Natural killer cell (primary cell): Measurements from ENCODE around the gene MXD3. TPM values are rescaled to one million over a fixed set of nuclear protein-coding genes. Genes with fewer than 3 reads are reported as not detected.
"Not testable (repeated sequence)": the region's sequence is repeated elsewhere in the genome, so short reads cannot be mapped to it uniquely, and the experiment has no call there.

ENCODE experiments used
- ATAC-seq, 3 donors: fragments of 150-1000 bp in 2 of 3; fragments of 200-7000 bp in 1 of 3; cut with Tn5 transposase; 1 replicate in 1 of 3; 2 replicates in 2 of 3; pipeline ENCODE4 v1.10.0; 2021; ENCODE audit warnings: mild to moderate bottlenecking in 2 of 3, moderate library complexity in 2 of 3
- DNase-seq, 2 donors: peaks; one replicate each; pipeline versions ENCODE4 v3.0.0 to v3.0.0-alpha.2; 2013 to 2021; ENCODE audit warnings: mixed read lengths in 1 of 2
- H3K27ac ChIP-seq: one replicate; pipeline ENCODE4 v1.5.1; 2013; ENCODE audit warnings: mild to moderate bottlenecking, low read length
- H3K27me3 ChIP-seq: one replicate; pipeline ENCODE4 v1.6.1; 2013; ENCODE audit warnings: low read length; ENCODE audit not compliant: control insufficient read depth, insufficient read depth
- H3K36me3 ChIP-seq: one replicate; pipeline ENCODE4 v1.6.1; 2013; ENCODE audit warnings: low read length; ENCODE audit not compliant: control insufficient read depth, insufficient read depth
- H3K4me1 ChIP-seq: one replicate; pipeline ENCODE4 v1.6.1; 2013; ENCODE audit warnings: low read length; ENCODE audit not compliant: control insufficient read depth, insufficient read depth
- H3K4me3 ChIP-seq: one replicate; pipeline ENCODE4 v1.5.1; 2013; ENCODE audit warnings: low read length
- H3K9me3 ChIP-seq: one replicate; pipeline ENCODE4 v1.6.1; 2013; ENCODE audit warnings: low read length; ENCODE audit not compliant: control insufficient read depth, insufficient read depth
- H3K27ac Mint-ChIP-seq, 2 donors: one replicate each; pipeline ENCODE4 v1.8.0; 2022; ENCODE audit warnings: mild to moderate bottlenecking in 2 of 2, mixed read lengths in 2 of 2, moderate library complexity in 1 of 2
- H3K27me3 Mint-ChIP-seq, 2 donors: one replicate each; pipeline ENCODE4 v1.8.0; 2022; ENCODE audit warnings: low read depth in 2 of 2, mixed read lengths in 2 of 2
- H3K36me3 Mint-ChIP-seq: one replicate; pipeline ENCODE4 v1.8.0; 2022; ENCODE audit warnings: mixed read lengths
- H3K4me1 Mint-ChIP-seq, 2 donors: one replicate each; pipeline ENCODE4 v1.8.0; 2022; ENCODE audit warnings: mixed read lengths in 2 of 2
- H3K4me3 Mint-ChIP-seq: one replicate; pipeline ENCODE4 v1.8.0; 2022; ENCODE audit warnings: mild to moderate bottlenecking, moderate library complexity, mixed read lengths
- H3K9me3 Mint-ChIP-seq, 2 donors: one replicate each; pipeline ENCODE4 v1.8.0; 2022; ENCODE audit warnings: mixed read lengths in 2 of 2
- CTCF ChIP-seq: fragments of 200-600 bp; IDR thresholded peaks from one replicate; pipeline ENCODE4 v1.8.0; 2022; ENCODE audit warnings: antibody characterized with exemption
- WGBS: methylation state at CpG from one replicate; pipeline ENCODE4 v1.1.7; 2013; ENCODE audit warnings: missing lambda C conversion rate; ENCODE audit not compliant: insufficient coverage; 5-methylcytosine and 5-hydroxymethylcytosine counted together
- intact Hi-C: fragments of 100-400 bp; cut with micrococcal nuclease; formaldehyde crosslinking; loops from one replicate; pipeline ENCODE4 v1.14.2; 2022
- total RNA-seq, 4 donors: library from RNA; stranded (reverse); fragments of 120-200 nt in 1 of 4; gene quantifications; one replicate each; pipeline versions ENCODE4 v1.2.3 to v1.2.4, GENCODE V29; 2013 to 2022

MXD3 gene
- total RNA-seq, 3 donors from 2014 or later (not counting 1 experiment from before 2014, with no cell fraction given) = 10.9 to 15.0 (median 15.0) TPM

GRCh38 chr5:177307544-177308363 lies 3.9 kb downstream of the MXD3 start:
- H3K27ac ChIP-seq = peak overlapping the region; percentile 44

GRCh38 chr5:177306674-177307543 lies 4.8 kb downstream of the MXD3 start:
- ATAC-seq (peak in 1 of 3 donors; percentile 37), DNase-seq (peak in 1 of 2 donors; percentile 48)
- H3K36me3 ChIP-seq = peaks cover 25% of the 10 kb centered on the region
- no peaks in the 10 kb centered on the region for H3K9me3 ChIP-seq
- Mint-ChIP-seq H3K4me1 (peaks cover 60 to 76% of the 10 kb centered on the region in 2 donors), H3K9me3 (no peaks in the 10 kb centered on the region), H3K36me3 (no peaks in the 10 kb centered on the region), H3K4me3 (peak overlapping the region; percentile 76), H3K27ac (peak overlapping the region; percentile 66 to 89), H3K27me3 (no peaks in the 10 kb centered on the region)
- 71% methylated on average over 15 of the region's 15 CpGs for WGBS
- peak overlapping the region; percentile 20 for H3K4me3 ChIP-seq
- intact Hi-C loops = no loop called here
- H3K4me1 ChIP-seq = peaks cover 90% of the 10 kb centered on the region
- TF ChIP-seq CTCF = no peak
- H3K27me3 ChIP-seq = no peaks in the 10 kb centered on the region
- H3K27ac ChIP-seq = peak overlapping the region; percentile 44

More at GRCh38 chr5:177307544-177308363, 3.9 kb downstream of the MXD3 start:
- Histone ChIP-seq H3K27me3 (no peaks in the 10 kb centered on the region), H3K36me3 (peaks cover 24% of the 10 kb centered on the region), H3K4me3 (peak overlapping the region; percentile 20), H3K9me3 (no peaks in the 10 kb centered on the region), H3K4me1 (peaks cover 89% of the 10 kb centered on the region)
- H3K27ac Mint-ChIP-seq = peak overlapping the region; percentile 66 to 89
- peaks cover 55 to 77% of the 10 kb centered on the region in 2 donors for H3K4me1 Mint-ChIP-seq
- TF ChIP-seq CTCF = no peak
- H3K36me3 Mint-ChIP-seq = no peaks in the 10 kb centered on the region
- no peak for DNase-seq
- no peak for ATAC-seq
- no peaks in the 10 kb centered on the region for H3K9me3 Mint-ChIP-seq
- intact Hi-C loops = no loop called here
- H3K4me3 Mint-ChIP-seq = peak overlapping the region; percentile 28
- no peaks in the 10 kb centered on the region for H3K27me3 Mint-ChIP-seq
- 80% methylated on average over 43 of the region's 43 CpGs for WGBS

GRCh38 chr5:177306103-177306640 lies 5.5 kb downstream of the MXD3 start:
- WGBS = 93% methylated on average over 11 of the region's 11 CpGs
- peak overlapping the region; percentile 58 to 89 for H3K27ac Mint-ChIP-seq

More at GRCh38 chr5:177306103-177306640, 5.5 kb downstream of the MXD3 start:
- H3K9me3 Mint-ChIP-seq, ATAC-seq, H3K27me3 Mint-ChIP-seq, DNase-seq, H3K27me3 ChIP-seq, H3K9me3 ChIP-seq, H3K36me3 Mint-ChIP-seq, intact Hi-C loops, H3K4me3 ChIP-seq: not testable (repeated sequence)
- H3K4me1 Mint-ChIP-seq = peaks cover 67 to 78% of the 10 kb centered on the region in 2 donors
- H3K27ac ChIP-seq = peak overlapping the region; percentile 27
- H3K4me3 Mint-ChIP-seq = peak overlapping the region; percentile 42
- H3K4me1 ChIP-seq = peaks cover 90% of the 10 kb centered on the region
- peaks cover 33% of the 10 kb centered on the region for H3K36me3 ChIP-seq
